HEK293T (cell line): ENCODE measurements around the gene FARP1.

Source experiments
- BHLHE40 ChIP-seq: fragments of 450-650 bp; IDR thresholded peaks from 2 replicates; pipeline ENCODE4 v1.6.1; 2016; ENCODE audit warnings: mild to moderate bottlenecking, moderate library complexity, borderline replicate concordance
- FOXA1 ChIP-seq: fragments of 450-650 bp; IDR thresholded peaks from 2 replicates; pipeline ENCODE4 v1.6.1; 2016; ENCODE audit warnings: mild to moderate bottlenecking
- FOXK2 ChIP-seq: fragments of 450-650 bp; IDR thresholded peaks from 2 replicates; pipeline ENCODE4 v1.6.1; 2016; ENCODE audit warnings: mild to moderate bottlenecking
- FOXM1 ChIP-seq: fragments of 450-650 bp; IDR thresholded peaks from 2 replicates; pipeline ENCODE4 v1.6.1; 2017; ENCODE audit warnings: mild to moderate bottlenecking, borderline replicate concordance
- HDGF ChIP-seq: fragments of 450-650 bp; IDR thresholded peaks from 2 replicates; pipeline ENCODE4 v1.6.1; 2017; ENCODE audit warnings: antibody characterized with exemption, borderline replicate concordance
- L3MBTL2 ChIP-seq: fragments of 450-650 bp; conservative IDR thresholded peaks from 2 replicates; pipeline ENCODE4 v1.6.1; 2016; ENCODE audit warnings: mild to moderate bottlenecking
- PKNOX1 ChIP-seq: fragments of 450-650 bp; IDR thresholded peaks from 2 replicates; pipeline ENCODE4 v1.6.1; 2016
- SP1 ChIP-seq: fragments of 450-650 bp; IDR thresholded peaks from 2 replicates; pipeline ENCODE4 v1.6.1; 2017
- SUZ12 ChIP-seq: fragments of 450-650 bp; IDR thresholded peaks from 2 replicates; pipeline ENCODE4 v1.6.1; 2016; ENCODE audit warnings: mild to moderate bottlenecking
- TARDBP ChIP-seq: fragments of 450-650 bp; IDR thresholded peaks from 2 replicates; pipeline ENCODE4 v1.6.1; 2016

- no peak for TF ChIP-seq SP1
- TF ChIP-seq FOXM1, result no peak
- no peak for TF ChIP-seq PKNOX1
- TF ChIP-seq HDGF, result no peak
- TF ChIP-seq FOXA1, result no peak
- no peak for TF ChIP-seq FOXK2
- no peak for TF ChIP-seq L3MBTL2
- no peak for TF ChIP-seq TARDBP
- TF ChIP-seq SUZ12, result no peak
- TF ChIP-seq BHLHE40, result no peak
Measured at GRCh38 chr13:98496966-98497365, 354.1 kb downstream of the FARP1 start.
